DOHH2 (cell line): Measurements from ENCODE around the gene ZW10.

Experiments used
- H3F3A ChIP-seq: fragments of 200-600 bp; sonication (generic), shearing (Covaris generic); 2 replicates; pipeline ENCODE4 v1.6.0; 2016; ENCODE audit warnings: antibody characterized with exemption, mild to moderate bottlenecking; ENCODE audit not compliant: control insufficient read depth, insufficient read depth
- H3K27ac ChIP-seq: fragments of 200-600 bp; sonication (generic); 2 replicates; pipeline ENCODE4 v1.5.1; 2014; ENCODE audit warnings: low read depth, mild to moderate bottlenecking, low read length, moderate library complexity
- H3K27me3 ChIP-seq: fragments of 200-600 bp; sonication (generic); 2 replicates; pipeline ENCODE4 v1.6.1; 2014; ENCODE audit warnings: mild to moderate bottlenecking, low read length, mixed read lengths; ENCODE audit not compliant: control insufficient read depth
- H3K36me3 ChIP-seq: fragments of 200-600 bp; sonication (generic); 2 replicates; pipeline ENCODE4 v1.6.1; 2014; ENCODE audit warnings: mild to moderate bottlenecking, low read length, moderate library complexity, mixed read lengths; ENCODE audit not compliant: control insufficient read depth
- H3K4me1 ChIP-seq: fragments of 200-600 bp; sonication (generic); 2 replicates; pipeline ENCODE4 v1.6.1; 2014; ENCODE audit warnings: mild to moderate bottlenecking, low read length, mixed read lengths; ENCODE audit not compliant: control insufficient read depth
- H3K4me2 ChIP-seq: fragments of 200-600 bp; sonication (generic); 2 replicates; pipeline ENCODE4 v1.6.0; 2014; ENCODE audit warnings: mild to moderate bottlenecking, low read length, moderate library complexity
- H3K4me3 ChIP-seq: fragments of 200-600 bp; sonication (generic); 2 replicates; pipeline ENCODE4 v1.5.1; 2014; ENCODE audit warnings: mild to moderate bottlenecking, low read length, mixed read lengths
- H3K79me2 ChIP-seq: fragments of 200-600 bp; sonication (generic); 2 replicates; pipeline ENCODE4 v1.6.1; 2014; ENCODE audit warnings: mild to moderate bottlenecking, low read length, mixed read lengths; ENCODE audit not compliant: control insufficient read depth
- H3K9me2 ChIP-seq: fragments of 200-600 bp; sonication (generic); replicated peaks from 2 replicates; pipeline ENCODE4 v1.6.1; 2014; ENCODE audit warnings: mild to moderate bottlenecking, low read length, mixed read lengths; ENCODE audit not compliant: control insufficient read depth
- H3K9me3 ChIP-seq: fragments of 200-600 bp; sonication (generic); 2 replicates; pipeline ENCODE4 v1.6.1; 2014; ENCODE audit warnings: antibody characterized with exemption, low read length, mixed read lengths; ENCODE audit not compliant: control insufficient read depth, insufficient read depth
- H4K20me1 ChIP-seq: fragments of 200-600 bp; sonication (generic); 2 replicates; pipeline ENCODE4 v1.6.0; 2014; ENCODE audit warnings: low read depth, mild to moderate bottlenecking, antibody characterized with exemption, low read length, moderate library complexity; ENCODE audit not compliant: control insufficient read depth, insufficient read depth
- EZH2phosphoT487 ChIP-seq: fragments of 200-600 bp; sonication (generic); IDR thresholded peaks from 2 replicates; pipeline ENCODE4 v1.6.1; 2017; ENCODE audit warnings: borderline replicate concordance, mild to moderate bottlenecking, antibody characterized with exemption, low read length, moderate library complexity, mixed read lengths
- TF ChIP-seq, protein P1 (sequence below): fragments of 200-600 bp; sonication (generic); IDR thresholded peaks from one replicate; pipeline ENCODE4 v1.5.1; 2014; ENCODE audit warnings: antibody characterized with exemption, mild to moderate bottlenecking, low read depth, low read length; ENCODE audit not compliant: poor library complexity, severe bottlenecking

Gene ZW10

DNA sequence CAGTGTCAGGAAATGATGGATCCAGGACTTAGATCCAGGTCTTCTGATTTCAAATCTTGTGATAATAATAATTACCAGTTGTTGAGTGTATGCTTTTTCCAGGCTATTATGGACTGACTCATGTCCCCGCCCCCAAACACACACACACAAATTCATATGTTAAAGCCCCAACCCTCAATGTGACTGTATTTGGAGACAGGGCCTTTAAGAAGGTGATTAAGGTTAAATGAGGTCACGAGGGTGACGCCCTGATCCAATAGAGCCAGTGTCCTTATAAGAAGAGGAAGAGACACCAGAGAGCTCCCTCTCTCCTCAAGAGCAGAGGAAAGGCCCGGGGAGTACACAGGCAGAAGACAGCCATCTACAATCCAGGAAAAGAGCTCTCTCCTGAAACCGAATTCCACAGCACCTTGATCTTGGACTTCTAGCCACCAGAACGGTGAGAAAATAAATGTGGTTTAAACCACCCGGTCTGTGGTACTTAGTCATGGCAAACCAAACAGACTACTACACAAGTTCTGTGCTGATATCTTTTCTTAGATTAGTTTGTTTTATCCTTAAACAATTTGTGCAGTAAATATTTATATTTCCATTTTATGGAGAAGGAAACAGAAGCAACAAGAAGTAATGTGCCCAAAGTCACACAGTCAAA is 75.6 kb downstream of the ZW10 start:
- Histone ChIP-seq H3K79me2 (no peaks in the 10 kb centered on the region), H4K20me1 (no peaks in the 10 kb centered on the region), H3K9me3 (no peaks in the 10 kb centered on the region), H3K4me3 (no peak overlapping the region), H3K36me3 (no peaks in the 10 kb centered on the region), H3K4me1 (no peaks in the 10 kb centered on the region), H3F3A (no peaks in the 10 kb centered on the region), H3K9me2 (no peaks in the 10 kb centered on the region), H3K27me3 (no peaks in the 10 kb centered on the region), H3K27ac (no peak overlapping the region), H3K4me2 (no peak overlapping the region)
- no peak for TF ChIP-seq EZH2phosphoT487
- TF ChIP-seq, protein P1, sequence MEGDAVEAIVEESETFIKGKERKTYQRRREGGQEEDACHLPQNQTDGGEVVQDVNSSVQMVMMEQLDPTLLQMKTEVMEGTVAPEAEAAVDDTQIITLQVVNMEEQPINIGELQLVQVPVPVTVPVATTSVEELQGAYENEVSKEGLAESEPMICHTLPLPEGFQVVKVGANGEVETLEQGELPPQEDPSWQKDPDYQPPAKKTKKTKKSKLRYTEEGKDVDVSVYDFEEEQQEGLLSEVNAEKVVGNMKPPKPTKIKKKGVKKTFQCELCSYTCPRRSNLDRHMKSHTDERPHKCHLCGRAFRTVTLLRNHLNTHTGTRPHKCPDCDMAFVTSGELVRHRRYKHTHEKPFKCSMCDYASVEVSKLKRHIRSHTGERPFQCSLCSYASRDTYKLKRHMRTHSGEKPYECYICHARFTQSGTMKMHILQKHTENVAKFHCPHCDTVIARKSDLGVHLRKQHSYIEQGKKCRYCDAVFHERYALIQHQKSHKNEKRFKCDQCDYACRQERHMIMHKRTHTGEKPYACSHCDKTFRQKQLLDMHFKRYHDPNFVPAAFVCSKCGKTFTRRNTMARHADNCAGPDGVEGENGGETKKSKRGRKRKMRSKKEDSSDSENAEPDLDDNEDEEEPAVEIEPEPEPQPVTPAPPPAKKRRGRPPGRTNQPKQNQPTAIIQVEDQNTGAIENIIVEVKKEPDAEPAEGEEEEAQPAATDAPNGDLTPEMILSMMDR: no peak

DNA sequence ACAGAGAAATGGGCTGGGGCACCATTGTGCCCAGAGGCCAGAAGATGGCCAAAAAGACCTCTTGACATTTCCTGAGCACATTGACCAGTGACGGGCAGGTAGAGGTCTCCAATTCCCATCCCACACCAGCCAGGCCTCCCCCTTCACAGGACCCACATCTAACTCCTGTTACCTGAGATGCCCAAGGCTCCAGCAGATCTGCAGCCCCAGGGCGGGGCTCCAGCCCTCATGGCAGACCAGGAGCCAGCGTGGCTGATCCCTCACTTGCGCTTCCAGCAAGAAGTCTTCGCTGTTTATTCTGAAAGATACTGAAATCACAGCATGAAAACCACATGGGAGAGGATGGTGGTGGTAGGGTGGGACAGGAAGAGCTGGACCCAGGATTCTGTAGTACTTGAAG is 76.4 kb downstream of the ZW10 start:
- Histone ChIP-seq H3K9me3 (no peaks in the 10 kb centered on the region), H4K20me1 (no peaks in the 10 kb centered on the region), H3K9me2 (no peaks in the 10 kb centered on the region), H3K27me3 (no peaks in the 10 kb centered on the region), H3K36me3 (no peaks in the 10 kb centered on the region), H3K4me2 (no peak overlapping the region), H3K4me3 (no peak overlapping the region), H3F3A (no peaks in the 10 kb centered on the region), H3K79me2 (no peaks in the 10 kb centered on the region), H3K4me1 (no peaks in the 10 kb centered on the region), H3K27ac (no peak overlapping the region)
- TF ChIP-seq, protein P1: no peak
- TF ChIP-seq EZH2phosphoT487: no peak

DNA sequence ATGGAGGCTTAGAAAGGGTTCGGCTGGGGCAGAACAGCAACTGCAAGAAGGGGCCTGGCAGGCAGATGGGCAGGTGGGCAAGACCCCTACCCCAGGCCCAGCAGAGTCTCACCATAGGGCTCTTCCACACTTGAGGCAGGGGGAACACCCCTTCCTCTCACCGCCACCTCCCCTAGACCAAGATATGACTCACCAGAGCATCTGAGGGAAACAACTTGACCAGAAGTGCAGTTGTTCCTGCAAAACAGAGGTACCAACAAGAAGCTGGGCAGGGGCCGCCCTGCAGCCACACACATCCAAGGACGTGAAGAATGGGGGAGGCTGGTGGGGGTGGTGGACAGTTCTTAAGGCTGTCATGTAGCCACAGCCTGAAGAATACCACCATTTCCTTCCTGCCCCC is 78.3 kb downstream of the ZW10 start:
- no peaks in the 10 kb centered on the region for H3K36me3 ChIP-seq
- H4K20me1 ChIP-seq: no peaks in the 10 kb centered on the region

More for the DNA sequence above, 78.3 kb downstream of the ZW10 start:
- H3K4me1 ChIP-seq: no peaks in the 10 kb centered on the region
- no peaks in the 10 kb centered on the region for H3K79me2 ChIP-seq
- H3K9me3 ChIP-seq: no peaks in the 10 kb centered on the region
- TF ChIP-seq EZH2phosphoT487: no peak
- TF ChIP-seq, protein P1: no peak
- no peaks in the 10 kb centered on the region for H3F3A ChIP-seq
- no peak overlapping the region for H3K4me3 ChIP-seq
- H3K9me2 ChIP-seq: no peaks in the 10 kb centered on the region
- H3K27ac ChIP-seq: no peak overlapping the region
- H3K27me3 ChIP-seq: no peaks in the 10 kb centered on the region
- no peak overlapping the region for H3K4me2 ChIP-seq
